GM12875 (cell line): ENCODE data around the gene ZNF511.

ENCODE experiments used
- H3K4me3 ChIP-seq: one replicate; pipeline ENCODE4 v1.5.1; 2011; ENCODE audit warnings: low read depth, low read length, control low read depth
- TF ChIP-seq, protein P1 (sequence below): IDR thresholded peaks from 2 replicates; pipeline ENCODE4 v1.5.1; 2011; ENCODE audit warnings: low read depth, mild to moderate bottlenecking, control low read depth, inconsistent platforms, low read length, moderate library complexity, borderline replicate concordance; ENCODE audit not compliant: insufficient read depth

ZNF511 gene

DNA sequence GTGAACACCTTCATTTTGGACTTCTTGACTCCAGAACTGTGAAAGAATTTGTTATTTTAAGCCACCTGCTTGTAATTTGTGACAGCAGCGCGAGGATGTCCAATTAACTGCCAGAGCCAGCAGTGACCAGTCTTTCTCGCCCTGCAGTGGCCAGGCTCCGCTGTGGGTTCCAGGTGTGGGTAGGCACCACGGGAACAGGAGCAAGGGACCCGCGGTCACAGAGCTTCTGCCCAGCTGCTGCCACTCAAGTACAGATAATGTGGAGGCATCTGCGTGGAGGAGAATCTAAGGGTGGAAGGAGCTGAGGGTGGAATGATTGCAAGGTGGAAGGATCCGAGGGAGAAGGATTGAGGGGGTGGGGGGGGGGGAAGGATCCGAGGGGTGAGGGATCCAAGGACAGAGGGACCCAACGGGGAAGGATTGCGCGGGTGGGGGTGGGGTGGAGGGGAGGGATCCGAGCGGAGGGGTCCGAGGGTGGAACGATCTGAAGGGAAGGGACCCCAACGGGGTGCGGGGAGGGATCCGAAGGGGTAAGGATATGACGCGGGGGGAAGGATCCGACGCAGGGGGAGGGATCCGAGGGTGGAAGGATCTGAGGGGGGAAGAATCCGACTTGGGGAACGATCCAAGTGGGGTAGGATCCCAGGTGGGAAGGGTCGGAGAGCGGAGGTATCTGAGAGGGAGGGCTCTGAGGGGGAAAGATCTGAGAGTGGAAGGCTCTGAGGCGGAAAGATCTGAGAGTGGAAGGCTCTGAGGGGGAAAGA, 24.4 kb downstream of the ZNF511 start:
- no peak overlapping the region for H3K4me3 ChIP-seq
- TF ChIP-seq, protein P1, sequence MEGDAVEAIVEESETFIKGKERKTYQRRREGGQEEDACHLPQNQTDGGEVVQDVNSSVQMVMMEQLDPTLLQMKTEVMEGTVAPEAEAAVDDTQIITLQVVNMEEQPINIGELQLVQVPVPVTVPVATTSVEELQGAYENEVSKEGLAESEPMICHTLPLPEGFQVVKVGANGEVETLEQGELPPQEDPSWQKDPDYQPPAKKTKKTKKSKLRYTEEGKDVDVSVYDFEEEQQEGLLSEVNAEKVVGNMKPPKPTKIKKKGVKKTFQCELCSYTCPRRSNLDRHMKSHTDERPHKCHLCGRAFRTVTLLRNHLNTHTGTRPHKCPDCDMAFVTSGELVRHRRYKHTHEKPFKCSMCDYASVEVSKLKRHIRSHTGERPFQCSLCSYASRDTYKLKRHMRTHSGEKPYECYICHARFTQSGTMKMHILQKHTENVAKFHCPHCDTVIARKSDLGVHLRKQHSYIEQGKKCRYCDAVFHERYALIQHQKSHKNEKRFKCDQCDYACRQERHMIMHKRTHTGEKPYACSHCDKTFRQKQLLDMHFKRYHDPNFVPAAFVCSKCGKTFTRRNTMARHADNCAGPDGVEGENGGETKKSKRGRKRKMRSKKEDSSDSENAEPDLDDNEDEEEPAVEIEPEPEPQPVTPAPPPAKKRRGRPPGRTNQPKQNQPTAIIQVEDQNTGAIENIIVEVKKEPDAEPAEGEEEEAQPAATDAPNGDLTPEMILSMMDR: no peak

DNA sequence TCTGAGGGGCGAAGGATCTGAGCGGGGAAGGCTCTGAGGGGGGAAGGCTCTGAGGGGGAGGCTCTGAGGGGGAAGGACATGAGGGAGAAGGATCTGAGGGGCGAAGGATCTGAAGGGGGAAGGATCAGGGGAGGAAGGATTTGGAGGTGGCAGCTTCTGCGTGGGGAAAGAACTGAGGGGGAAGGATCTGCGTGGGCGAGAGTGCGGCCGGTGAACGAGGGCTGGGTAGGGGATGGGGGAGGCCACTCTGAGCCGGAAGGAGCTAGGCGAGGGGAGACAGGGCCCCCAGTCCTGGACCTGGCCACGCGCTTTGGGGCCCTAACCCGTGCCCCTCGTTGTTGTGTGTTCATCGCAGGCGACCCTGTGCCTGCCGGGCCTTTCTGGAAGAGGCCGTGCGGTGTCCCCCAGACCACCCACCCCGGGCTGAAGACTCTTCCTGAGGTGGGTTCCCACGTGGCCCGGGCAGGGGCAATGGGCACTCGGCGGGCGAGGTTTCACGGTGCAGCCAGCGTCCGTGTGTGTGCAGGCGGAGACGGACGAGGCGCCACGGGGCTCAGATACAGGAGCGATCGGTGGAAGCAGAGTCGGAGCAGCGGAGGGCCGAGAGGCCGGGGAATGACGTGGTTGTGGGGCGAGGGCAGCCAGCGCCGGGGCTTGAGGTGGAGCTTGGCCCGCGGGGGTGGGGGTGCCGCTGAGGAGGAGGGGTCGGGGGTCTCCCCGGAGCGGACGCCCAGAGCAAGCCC, 26.0 kb downstream of the ZNF511 start:
- TF ChIP-seq, protein P1: no peak
- H3K4me3 ChIP-seq: no peak overlapping the region

DNA sequence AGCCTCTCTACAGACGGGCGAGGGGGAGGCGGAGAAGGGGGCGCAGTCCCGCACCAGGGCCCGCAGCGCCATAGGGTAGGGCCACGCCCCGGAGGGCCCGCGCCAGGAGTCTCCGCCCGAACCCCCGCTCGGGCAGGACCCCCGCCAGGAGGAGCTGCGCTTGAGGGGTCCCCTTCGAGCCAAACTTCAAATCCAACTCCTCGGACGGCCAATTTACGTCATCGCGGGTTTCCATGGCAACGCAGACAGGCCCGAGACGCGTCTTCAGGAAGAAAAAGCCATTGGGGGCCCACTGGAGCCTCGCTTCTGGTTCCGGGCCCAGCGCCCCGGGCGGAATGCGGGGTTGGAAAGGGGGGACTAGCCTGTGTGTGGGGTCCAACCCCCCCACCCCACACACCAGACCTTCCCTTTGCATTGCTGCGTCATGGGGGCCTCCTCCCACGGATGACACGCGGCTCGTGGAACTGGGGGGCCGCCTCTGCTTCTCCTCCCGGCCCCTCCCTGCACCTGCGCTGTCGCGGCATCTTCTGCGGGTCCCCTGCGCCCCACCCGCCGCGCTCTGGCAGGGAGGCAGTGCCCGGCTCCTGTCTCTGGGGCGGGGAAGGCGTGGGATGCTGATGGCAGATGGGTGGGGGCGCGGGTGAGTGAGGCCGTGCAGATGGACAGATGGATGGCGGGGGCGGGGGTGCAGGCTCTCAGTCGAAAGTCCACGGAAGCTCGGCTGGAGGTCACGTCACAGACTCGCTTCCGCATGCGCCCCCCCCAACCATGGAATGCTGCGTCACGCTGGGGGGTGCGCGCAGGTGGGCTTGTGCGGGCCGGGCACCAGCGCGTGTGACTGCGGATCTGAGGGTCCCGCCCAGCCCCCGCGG, 26.8 kb downstream of the ZNF511 start:
- TF ChIP-seq, protein P1: no peak
- H3K4me3 ChIP-seq: no peak overlapping the region

DNA sequence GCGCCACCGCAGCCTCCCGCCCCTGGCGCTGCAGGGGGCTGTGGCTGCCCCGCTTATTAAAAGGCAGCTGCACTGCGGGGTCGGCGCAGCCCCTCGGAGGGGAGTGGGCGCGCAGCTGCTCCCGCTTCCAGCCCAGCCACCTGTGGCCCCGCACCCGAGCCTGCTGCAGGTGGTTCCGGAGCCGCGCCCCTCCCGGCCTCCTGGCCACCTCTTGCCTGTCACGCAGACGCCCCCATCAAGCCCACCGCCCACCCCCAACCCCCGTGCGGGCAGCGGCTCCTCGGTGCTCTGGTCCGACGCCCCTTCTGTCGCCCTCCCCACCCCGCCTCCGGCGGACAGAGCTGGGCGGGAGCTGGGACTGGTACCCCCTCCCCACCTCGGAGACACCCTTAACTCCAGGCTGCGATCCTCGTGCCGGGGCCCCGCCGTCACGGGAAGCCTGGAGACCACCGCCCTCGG, 27.4 kb downstream of the ZNF511 start:
- H3K4me3 ChIP-seq: no peak overlapping the region
- TF ChIP-seq, protein P1: no peak

DNA sequence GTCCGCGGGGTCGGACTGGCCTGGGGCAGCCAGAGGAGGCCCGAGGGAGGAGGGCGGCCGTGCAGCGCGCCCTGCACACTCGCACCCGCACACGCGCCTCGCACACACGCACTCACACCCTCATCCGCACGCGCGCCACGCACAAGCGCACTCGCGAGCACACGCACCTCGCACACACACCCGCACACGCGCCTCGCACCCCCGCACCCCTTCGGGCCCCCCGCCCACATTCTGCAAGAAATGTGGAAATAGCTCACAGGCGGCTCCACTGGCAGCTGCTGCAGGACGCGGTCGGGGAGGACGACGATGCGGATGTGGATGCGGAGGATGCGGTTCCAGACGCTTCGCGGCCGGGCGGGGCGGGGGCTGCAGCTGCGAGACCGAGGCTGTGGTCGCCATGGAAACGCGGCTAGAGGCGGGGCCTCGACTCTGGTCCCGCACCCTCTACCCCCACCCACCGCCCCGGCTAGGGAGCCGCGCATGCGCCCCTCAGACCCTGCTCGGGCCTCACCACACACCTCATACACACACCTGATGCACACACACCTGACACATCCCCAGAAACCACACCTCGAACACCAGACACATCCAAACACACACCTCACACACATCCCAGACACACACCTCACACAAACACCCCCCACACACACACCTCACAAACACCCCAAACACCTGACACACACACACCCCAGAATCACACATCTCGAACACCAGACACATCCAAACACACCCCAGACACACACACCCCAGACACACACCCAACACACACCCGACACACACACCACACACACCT, 28.1 kb downstream of the ZNF511 start, which contains the start of gene CALY:
TSS of gene CALY (minus strand) at position 320 of the 793 bp plus-strand sequence. CDS start 7,907 bp downstream, outside the sequence.
- TF ChIP-seq, protein P1: no peak
- no peak within 1 kb of the TSS for H3K4me3 ChIP-seq

DNA sequence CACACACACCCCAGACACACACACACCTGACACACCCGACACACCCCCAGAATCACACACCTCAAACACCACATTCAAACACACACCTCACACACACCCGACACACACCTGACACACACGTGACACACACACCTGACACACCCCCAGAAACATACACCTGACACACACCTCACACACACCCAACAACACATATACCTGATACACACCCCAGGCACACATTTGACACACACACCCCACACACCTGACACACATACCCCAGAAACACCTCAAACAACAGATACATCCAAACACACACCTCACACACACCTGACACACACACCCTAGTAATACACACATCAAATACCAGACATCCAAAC, 28.6 kb downstream of the ZNF511 start:
- no peak overlapping the region for H3K4me3 ChIP-seq
- TF ChIP-seq, protein P1: no peak
